RPMI8226 (cell line): Measurements from ENCODE around the gene ZNF624.
"Not testable (repeated sequence)": the region's sequence is repeated elsewhere in the genome, so short reads cannot be mapped to it uniquely, and the experiment has no call there.

Experiments used
- DNase-seq: peaks from one replicate; pipeline ENCODE4 v3.0.0-alpha.2; 2015

ZNF624 gene

DNA sequence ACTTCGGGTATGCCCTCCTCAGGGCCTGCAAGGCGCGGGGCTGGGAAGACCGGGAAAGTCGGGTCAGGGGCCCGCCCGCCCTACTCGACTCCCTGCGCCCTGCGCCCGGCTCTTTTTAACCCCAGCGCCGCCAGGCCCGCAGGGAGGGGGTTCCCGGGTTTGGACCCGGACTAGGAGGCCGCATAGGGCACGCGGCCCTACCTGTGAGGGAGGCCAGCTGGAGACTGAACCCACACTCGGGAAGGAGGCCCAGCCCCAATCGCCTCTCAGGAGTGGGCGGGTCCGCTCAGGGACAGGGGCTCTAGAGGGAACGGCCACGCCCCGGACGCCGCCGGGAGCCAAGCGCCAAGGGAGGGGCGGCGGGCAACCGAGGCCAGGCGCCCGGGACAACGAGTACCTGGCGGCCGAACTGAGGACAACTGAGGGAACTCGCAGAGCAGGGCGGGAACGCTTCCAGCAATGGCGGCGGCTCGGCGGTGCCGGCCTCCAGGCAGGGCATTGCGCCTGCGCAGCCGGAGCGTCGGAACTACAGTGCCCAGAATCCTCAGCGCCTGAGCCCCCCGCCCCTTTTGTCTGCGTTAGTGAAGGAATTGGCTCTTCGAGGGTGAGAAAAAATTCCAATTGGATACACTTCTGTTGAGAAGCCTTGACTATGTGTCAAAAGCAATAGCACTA, at the start of gene ZNF624:
Gene ZNF624, minus strand, starts transcription at position 484 of the 675 bp plus-strand sequence.
- peak; percentile 80 for DNase-seq

DNA sequence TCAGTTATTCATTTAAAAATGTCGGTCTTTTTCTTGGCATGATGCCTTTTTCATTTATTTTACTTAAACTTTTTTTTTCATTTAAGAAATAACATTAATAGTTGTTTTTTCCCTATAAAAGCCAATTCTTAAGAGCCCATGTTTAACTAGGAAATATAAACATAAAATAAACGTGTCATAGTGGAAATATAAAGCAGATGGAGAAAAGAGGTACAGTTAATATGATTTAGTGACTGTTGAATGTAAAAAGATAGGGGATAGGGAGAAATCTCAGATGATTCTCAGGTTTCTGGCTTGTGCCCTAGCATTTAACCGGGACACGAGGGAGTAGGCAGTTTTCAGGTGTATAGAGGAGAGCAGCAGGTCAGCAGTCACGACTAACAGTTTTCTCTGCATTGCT, 44.0 kb upstream of the ZNF624 start:
- DNase-seq = not testable (repeated sequence)

DNA sequence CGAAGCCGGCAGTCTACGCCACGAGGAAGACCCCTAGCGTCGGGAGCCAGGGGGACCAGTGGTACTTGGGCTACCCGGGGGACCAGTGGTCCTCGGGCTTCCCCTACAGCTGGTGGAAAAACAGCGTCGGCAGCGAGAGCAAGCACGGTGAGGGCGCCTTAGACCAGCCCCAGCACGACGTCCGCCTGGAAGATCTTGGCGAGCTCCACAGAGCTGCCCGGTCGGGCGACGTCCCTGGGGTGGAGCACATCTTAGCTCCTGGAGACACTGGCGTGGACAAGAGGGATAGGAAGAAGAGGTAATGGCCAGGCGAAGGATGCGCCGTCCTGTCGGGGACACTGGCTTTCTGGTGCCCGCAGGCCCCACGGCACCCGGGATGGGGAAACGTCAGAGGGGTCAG, 36.8 kb upstream of the ZNF624 start:
- DNase-seq = not testable (repeated sequence)

DNA sequence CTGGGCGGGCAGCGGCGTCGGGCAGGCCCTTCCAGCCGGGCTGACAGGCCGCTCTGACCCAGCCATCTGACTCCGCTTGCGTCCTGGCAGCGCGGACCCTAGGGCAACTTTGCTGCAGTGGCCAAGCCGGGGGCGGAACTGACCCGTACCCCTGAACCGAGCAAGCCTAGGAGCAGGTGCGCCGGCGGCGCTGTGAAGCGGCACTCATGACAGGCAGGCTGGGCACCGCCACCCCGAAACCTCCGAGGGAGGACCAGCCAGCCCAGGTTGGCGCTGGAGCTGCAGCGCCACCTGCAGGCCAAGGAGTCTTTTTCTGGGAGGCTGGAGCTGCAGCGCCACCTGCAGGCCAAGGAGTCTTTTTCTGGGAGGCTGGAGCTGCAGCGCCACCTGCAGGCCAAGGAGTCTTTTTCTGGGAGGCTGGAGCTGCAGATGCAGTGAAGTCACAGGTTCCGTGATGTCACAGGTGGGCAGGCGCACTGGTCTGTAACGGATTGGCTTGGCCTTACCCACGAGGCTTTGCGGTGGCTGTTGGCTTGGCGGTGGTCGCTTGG, 36.2 kb upstream of the ZNF624 start, which contains the start of gene CCDC144A:
Gene CCDC144A, plus strand, starts transcription at position 511 of the 551 bp plus-strand sequence. CDS start 160 bp downstream, outside the sequence.
- DNase-seq = not testable (repeated sequence)

DNA sequence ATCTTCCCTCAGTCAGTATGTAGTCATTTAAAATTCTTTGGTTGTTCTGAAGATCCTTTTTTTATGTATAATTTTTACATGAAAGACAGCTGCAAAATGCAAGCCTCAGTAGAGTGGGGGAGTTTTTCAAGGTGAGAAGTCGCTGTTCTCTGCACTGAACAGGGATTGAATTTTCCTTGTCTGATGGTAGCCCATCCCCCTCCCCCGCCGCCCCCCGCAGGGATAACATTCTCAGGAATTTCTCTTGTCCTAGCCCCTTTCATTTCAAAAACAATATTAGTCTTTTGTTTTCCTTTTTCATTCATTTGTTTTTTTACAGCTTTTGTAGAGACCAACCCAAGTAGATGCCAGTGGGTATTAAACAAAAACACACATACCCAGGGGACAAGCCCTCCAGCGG, 33.5 kb upstream of the ZNF624 start:
- not testable (repeated sequence) for DNase-seq

DNA sequence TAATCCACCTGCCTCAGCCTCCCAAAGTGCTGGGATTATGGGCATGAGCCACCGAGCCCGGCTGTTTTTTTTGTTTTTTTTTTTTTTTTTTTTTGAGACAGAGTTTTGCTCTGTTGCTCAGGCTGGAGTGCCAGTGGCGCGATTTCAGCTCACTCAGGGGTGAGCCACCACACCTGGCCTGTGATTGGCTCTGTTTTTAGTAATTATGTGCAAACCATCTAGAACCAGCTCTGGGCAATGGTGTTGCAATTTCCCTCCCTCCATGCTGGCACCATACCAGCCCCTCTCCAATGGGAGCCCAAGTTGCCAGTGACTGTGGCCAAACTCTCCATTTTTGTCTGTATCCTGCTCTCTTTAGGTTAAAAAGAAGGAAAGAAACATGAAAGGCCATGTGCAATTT, 32.4 kb upstream of the ZNF624 start:
- not testable (repeated sequence) for DNase-seq

DNA sequence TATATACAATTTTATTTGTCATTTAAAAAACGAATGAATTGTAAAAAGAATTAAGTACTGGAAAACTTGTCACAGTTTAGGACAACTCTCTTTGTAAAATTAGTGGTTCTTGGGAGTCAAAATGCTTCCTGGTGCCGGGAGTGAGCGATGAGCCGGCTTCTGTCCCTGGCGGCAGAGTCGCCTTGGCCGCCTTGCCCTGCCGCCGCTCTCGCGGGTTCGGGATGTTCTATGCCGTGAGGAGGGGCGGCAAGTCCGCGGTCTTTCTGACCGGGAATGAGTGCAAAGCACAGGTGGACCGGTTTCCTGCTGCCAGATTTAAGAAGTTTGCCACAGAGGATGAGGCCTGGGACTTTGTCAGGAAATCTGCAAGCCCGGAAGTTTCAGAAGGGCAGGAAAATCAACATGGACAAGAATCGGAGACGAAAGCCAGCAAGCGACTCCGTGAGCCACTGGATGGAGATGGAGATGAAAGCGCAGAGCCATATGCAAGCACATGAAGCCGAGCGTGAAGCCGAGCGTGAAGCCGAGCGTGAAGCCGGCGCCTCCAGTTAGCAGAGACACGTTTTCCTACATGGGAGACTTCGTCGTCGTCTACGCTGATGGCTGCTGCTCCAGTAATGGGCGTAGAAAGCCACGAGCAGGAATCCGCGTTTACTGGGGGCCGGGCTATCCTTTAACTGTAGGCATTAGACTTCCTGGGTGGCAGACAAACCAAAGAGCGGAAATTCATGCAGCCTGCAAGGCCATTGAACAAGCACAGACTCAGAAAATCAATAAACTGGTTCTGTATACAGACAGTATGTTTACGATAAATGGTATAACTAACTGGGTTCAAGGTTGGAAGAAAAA, 29.9 kb upstream of the ZNF624 start:
- DNase-seq = not testable (repeated sequence)

DNA sequence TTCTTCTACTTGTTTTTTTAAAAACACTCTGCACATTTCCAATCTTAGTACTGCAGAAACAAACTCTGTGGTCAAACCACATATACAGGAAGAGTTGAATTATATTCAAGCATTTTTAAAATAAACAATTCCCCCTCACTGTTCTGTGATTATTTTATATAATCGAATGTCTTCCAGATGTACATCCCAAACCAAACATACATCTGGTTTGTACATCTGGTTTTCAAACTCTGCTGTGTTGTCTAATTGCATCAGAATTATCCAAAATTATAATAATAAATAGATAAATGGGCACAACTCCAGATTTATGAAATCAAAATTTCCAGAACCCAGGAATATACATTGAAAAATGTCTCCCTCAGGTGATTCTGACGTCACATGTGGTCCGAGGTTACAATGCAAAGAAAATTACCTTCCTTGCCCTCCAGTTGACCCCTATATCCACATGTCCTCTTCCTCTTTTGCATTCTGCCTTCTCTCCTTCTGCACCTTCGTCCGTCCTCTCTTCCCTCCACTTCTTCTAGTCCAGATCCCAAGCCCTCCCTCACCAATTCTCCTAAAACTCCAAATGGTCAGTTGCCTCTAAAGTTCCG, 23.1 kb upstream of the ZNF624 start:
- DNase-seq = no peak

DNA sequence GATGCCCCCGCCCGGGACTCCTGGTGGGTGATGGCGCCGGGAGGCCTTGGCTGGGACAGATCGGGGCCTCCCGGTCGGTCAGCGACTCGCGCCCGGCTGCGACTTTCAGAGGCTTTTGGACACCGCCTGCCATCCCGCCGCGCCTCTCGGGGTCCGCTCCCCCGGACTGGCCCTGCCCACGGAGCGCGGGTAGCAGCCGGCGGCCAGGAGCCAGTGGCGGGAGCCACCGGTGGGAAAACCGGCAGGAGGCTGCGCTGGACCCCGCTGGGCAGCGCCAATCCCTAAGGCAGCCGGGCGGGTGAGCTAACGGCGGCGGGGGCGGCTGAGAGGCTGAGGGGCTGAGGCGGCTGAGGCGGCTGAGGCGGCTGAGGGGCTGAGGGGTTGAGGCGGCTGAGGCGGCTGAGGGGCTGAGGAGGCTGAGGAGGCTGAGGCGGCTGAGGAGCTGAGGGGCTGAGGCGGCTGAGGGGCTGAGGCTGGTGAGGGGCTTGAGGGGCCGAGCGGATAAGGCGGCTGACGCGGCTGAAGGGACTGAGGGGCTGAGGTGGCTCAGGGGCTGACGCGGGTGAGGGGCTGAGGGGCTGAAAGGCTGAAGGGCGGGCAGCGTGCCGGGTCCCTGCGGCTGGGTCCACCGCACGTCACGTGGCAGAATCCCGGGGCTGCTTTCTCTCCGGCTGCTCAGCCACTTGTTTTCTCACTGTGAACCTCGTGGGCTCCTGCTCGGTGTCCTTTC, 13.4 kb upstream of the ZNF624 start:
- not testable (repeated sequence) for DNase-seq

DNA sequence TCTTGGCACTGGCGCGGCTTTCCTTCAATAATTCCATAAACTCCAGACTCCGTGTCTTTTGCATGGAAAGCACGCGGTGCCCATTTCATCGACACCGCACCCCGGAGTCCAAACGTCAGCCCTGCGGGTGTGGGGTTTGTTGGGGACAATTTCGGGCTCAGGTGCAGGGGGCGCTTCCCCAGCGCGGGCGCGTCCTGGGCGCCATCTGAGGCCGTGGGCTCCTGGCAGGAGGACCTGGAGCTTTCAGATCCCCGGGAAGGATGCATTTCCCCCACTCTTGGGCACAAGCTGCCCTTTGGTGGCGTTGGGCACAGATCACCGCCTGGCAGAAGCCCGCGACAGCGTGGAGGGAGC, 12.9 kb upstream of the ZNF624 start:
- not testable (repeated sequence) for DNase-seq

DNA sequence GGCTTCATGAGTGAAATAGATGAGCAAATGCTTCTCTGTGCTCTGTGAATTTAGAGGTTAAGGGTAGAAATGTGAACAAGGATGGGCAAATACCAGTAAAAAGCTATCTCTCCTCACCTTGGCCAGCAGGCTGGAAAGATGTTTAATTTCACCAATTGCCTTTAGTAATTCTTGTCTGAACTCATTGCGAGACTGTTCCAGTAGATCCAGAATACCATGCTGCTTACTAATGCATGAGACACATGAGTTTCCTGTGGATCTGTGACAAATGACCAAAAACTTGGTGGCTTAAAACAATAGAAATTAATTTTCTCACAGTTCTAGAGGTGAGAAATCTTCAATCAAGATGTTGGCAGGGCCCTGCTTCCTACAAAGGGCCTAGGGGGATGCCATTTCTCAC, 9.3 kb upstream of the ZNF624 start:
- no peak for DNase-seq

DNA sequence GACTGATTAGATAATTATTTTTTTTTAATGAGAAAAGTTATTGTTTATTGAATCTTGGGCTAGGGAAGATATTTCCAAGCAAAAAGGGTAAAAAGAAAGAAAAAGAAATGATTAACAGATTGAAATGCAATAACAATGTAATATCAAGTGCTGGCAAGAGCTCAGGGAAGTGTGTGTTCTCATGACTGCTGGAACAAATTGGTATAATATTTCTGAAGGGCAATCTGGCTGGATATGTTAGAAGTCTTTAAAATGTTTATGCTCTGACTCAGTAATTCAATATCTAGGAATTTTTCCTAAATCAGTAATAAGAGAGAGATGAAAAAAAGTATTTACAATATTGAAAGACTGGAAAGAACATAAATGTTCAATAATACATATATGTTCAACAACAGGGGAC, 7.6 kb upstream of the ZNF624 start:
- no peak for DNase-seq

DNA sequence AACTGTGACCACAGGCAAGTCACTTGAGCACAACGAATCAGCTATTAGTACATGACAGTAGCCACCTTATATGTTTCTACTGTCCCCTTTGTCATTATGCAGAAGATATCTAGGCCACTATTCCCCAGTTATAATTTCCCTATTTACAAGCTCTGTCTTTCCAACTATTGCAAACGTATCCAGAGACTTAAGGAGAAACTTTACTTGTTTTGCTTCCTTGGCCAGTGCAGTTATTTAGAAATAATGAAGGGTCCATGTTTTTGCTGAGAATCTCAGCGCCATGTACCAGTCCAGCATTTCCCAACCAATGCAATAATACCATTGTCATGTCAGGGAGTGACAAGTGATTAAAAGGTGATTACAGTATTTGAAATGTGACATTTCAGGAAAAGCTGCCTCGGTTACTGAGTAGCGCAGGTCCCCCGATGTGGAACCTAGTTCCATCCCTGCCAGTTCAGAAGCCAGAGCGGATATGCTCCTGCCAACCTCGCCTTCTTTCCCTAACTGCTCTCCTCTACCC, 743 bp downstream of the ZNF624 start:
- DNase-seq = no peak

DNA sequence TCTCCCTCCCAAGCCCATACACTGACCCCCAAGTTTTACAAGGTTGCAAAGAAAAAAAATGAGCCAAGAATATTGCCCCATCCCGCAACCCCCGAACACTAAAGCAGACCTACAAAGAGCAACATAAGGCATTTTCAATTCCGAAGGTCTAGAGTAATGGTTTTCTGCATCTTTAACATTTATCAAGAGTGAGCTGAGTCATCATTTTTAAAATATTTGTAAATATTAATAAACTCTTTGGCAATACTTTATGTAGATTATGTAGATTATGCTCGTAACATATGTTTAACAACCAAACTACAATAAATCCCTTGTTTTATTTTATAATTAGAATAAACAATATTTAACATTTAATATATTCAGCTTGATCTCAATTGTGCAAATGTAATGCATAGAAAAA, 1.4 kb downstream of the ZNF624 start:
- DNase-seq = no peak

DNA sequence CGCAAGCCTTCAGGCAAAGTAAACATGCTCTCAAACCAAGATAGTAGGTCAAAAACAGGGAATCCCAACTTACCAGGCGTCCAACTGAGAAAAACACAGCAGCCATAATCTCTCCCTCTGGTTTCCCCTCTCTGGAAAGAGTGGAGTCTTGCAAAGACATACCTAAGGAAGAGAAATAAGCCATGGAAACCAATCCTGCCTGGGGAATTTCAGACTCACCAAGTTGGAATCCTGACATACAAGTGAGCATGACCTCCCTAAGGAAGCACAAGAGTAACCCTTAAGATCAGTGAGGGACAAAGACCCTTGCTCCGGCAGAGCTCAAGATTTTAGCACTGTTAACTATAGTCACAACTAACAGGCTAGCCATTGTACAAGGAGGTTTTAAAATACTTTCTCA, 4.1 kb downstream of the ZNF624 start:
- DNase-seq = no peak

DNA sequence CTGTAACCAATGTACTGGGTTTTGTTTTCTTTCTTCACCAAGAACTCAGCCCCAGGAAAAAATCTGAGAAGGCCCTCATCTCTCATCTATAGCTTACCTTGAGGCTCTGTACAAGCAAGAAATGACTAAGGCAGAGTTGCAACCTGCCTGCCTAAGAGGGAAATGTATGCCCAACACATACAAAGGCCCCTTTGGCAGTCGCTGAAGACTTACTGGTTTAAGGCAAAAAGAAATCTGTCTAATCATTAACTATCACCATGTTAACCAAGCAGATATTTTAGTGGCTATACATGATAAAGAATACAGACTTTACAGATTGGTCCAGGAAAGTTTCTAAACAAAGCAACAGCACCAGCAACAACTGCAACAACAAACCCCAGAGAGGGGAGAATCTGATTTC, 14.2 kb downstream of the ZNF624 start:
- no peak for DNase-seq

DNA sequence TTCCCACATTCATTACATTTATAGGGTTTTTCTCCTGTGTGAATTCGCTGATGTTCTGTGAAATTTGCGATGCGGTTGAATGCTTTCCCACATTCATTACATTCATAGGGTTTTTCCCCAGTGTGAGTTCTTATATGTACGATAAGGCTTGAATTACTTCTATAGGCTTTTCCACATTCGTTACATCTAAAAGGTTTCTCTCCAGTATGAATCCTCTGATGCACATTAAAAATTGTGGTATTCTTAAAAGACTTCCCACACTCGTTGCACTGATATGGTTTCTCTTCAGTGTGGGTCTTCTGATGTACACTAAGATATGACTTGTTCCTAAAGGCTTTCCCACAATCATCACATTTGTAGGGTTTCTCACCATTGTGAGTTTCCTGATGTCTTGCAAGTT, 30.4 kb downstream of the ZNF624 start:
- DNase-seq = no peak

DNA sequence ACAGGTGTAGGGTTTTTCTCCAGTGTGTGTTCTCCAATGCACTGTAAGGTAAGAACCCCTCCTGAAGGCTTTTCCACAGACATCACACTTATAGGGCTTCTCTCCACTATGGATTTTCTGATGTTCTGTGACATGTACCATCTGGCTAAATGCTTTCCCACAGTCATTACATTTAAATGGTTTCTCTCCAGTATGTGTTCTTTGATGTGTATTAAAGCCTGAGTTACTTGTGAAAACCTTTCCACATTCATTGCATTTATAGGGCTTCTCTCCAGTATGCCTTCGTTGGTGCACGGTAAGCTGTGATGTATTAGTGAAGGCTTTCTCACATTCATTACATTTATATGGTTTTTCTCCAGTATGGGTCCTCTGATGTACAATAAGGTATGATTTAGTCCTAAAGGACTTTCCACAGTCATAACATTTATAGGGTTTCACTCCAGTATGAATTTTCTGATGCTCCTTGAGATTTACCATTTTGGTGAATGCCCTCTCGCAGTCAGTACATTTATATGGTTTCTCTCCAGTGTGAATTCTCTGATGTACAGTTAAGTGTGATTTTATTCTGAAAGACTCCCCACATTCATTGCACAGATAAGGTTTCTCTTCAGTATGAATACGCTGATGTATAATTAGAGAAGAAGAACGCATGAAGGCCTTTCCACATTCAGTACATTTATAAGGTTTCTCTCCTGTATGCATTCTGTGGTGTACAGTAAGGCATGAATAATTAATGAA, 30.9 kb downstream of the ZNF624 start:
- no peak for DNase-seq

DNA sequence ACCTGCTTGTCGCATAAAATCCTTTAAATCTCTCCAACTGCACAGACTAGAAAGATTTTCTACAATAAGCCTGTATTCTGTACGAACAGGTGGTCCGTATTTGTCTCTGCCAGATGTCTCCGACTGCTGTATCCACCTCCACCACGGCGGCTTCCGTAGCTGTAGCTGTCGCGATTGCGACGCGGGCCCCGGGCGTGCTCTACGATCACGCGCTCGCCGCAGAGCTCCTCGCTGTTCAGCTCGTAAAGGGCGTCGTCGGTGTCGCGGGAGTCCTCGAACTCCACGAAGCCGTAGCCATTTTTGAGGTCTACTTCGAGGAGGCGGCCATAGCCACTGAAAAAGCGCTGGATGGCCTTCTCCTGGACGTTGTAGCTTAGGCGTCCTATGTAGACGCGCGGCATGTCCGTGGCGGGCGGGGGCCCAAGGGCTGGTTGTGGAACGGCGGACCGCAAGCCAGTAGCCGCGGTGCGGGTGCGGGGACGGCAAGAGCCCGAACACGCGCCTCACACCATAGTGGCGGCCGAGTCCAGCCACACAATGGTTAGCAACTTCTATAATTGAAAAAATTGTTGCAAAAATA, 36.1 kb downstream of the ZNF624 start:
- no peak for DNase-seq

DNA sequence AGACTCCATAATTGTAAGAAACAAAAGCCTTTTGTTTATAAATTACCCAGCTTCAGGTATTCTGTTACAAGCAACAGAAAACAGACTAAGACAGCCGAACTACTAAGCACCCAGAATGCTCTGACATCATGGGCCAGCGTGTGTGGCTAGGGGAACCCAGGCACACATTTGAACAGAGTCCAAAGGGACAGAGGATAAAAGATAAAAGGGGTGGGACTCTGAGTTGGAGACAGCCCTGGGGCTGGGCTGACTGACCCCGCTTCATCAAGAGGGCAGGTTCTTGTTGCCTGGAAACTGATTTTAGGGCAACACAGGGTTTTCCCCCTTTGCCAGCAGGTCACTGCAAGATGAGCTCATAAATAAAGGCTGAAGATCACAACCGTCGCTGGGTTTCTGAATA, 54.1 kb downstream of the ZNF624 start:
- DNase-seq = no peak

DNA sequence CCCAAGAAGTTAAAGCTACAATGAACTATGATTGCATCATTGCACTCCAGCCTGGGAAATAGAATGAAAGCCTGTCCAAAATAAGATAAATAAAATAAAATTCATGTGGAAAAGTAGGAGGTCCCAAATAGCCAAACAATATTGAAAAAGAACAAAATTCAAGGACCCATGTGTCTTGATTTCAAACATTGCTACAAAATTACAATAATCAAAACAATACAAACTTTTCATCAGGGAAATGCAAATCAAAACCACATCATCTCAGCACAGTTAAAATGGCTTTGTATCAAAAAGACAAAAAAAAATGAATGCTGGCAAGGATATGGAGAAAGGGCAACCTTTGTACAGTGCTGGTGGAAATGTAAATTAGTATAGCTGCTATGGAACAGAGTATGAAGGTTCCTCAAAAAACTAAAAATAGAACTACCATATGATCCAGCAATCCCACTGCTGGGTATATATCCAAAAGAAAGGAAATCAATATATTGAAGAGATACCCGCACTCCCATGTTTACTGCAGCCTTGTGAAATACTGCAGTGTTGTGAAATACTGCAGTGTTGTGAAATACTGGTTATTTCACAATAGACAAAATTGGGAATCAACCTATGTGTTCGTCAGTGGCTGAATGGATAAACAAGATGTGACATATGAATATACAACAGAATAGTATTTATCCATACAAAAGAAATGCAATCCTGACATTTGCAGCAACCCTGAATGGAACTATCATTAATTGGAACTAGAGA, 60.1 kb downstream of the ZNF624 start:
- DNase-seq = no peak
